Neural progenitor cell (in vitro differentiated cells): ENCODE data around the gene LOXHD1.

Source experiments
- CTCF ChIP-seq: fragments of 200-600 bp; sonication (generic); IDR thresholded peaks from 2 replicates; pipeline ENCODE4 v1.5.1; 2017; ENCODE audit warnings: antibody characterized with exemption, mild to moderate bottlenecking
- EZH2 ChIP-seq: fragments of 200-600 bp; sonication (generic); IDR thresholded peaks from 2 replicates; pipeline ENCODE4 v1.6.1; 2017; ENCODE audit warnings: antibody characterized with exemption, mild to moderate bottlenecking, moderate library complexity
- EZH2phosphoT487 ChIP-seq: fragments of 200-600 bp; sonication (generic); IDR thresholded peaks from 2 replicates; pipeline ENCODE4 v1.6.1; 2017; ENCODE audit warnings: antibody characterized with exemption

GRCh38 chr18:46464926-46465655, 191.9 kb downstream of the LOXHD1 start:
- TF ChIP-seq CTCF: peak; percentile 42
- TF ChIP-seq EZH2: no peak
- TF ChIP-seq EZH2phosphoT487: no peak
